ENCODE data around the gene DDX1.
A peak's percentile ranks its signal among the peaks of the same experiment; 100 is the strongest.

GRCh38 chr2:15588329-15588919 is 3.2 kb upstream of the DDX1 start:
- TF ChIP-seq CTCF (conservative IDR thresholded peaks at IDR 0.05 in 1 of 2, IDR thresholded peaks at IDR 0.05 in 1 of 2; ENCODE audit: low read depth in 1 of 2, low read length in 2 of 2) (peak; percentile 36 to 64), EZH2 (IDR thresholded peaks at IDR 0.05; ENCODE audit: low read length, missing control alignments) (no peak)
